Right lobe of liver (tissue), 4 donors: ENCODE results near the gene CLP1.

ENCODE experiments used
- POLR2A ChIP-seq: fragments of 450-650 bp; IDR thresholded peaks from one replicate; pipeline ENCODE4 v1.6.1; 2017; ENCODE audit warnings: antibody characterized with exemption, mild to moderate bottlenecking
- TF ChIP-seq, protein P1 (sequence below), 4 donors: fragments of 200-600 bp in 3 of 4; fragments of 450-650 bp in 1 of 4; IDR thresholded peaks; one replicate each; pipeline versions ENCODE4 v1.5.1 to v1.8.0; 2016 to 2022; ENCODE audit warnings: antibody characterized with exemption in 4 of 4, mild to moderate bottlenecking in 2 of 4
- donor health status: DM: no; HTN: no; CAD: no.
- donor health status: DM: no; HTN: no; CAD: no.
- donor health status: DM: no; HTN: yes; CAD: no.

- TF ChIP-seq, protein P1, sequence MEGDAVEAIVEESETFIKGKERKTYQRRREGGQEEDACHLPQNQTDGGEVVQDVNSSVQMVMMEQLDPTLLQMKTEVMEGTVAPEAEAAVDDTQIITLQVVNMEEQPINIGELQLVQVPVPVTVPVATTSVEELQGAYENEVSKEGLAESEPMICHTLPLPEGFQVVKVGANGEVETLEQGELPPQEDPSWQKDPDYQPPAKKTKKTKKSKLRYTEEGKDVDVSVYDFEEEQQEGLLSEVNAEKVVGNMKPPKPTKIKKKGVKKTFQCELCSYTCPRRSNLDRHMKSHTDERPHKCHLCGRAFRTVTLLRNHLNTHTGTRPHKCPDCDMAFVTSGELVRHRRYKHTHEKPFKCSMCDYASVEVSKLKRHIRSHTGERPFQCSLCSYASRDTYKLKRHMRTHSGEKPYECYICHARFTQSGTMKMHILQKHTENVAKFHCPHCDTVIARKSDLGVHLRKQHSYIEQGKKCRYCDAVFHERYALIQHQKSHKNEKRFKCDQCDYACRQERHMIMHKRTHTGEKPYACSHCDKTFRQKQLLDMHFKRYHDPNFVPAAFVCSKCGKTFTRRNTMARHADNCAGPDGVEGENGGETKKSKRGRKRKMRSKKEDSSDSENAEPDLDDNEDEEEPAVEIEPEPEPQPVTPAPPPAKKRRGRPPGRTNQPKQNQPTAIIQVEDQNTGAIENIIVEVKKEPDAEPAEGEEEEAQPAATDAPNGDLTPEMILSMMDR (IDR thresholded peaks at IDR 0.05) = no peak
- no peak for TF ChIP-seq POLR2A
Measured at GRCh38 chr11:57632116-57632515, 25.4 kb upstream of the CLP1 start.
